Endometrium (tissue), 2 donors: ENCODE data around the gene OR7G3.
A peak's percentile ranks its signal among the peaks of the same experiment; 100 is the strongest.

ENCODE experiments used
- FAIRE-seq: peaks from 2 replicates; lab custom pipeline; 2012; peaks lifted over from hg19 to GRCh38; lab: Jason Lieb, UNC
- donor health status: control.
- donor health status: control.

OR7G3 gene

GRCh38 chr19:9126900-9127405, at the start of gene OR7G3:
TSS of gene OR7G3 (minus strand) at chr19:9126950. CDS start at chr19:9126950, 0 bp downstream.
- no peak for FAIRE-seq

- no peak for FAIRE-seq
These were observed 48.6 kb upstream of the OR7G3 start for GRCh38 chr19:9175326-9175725.

- no peak for FAIRE-seq
These were observed 44.7 kb upstream of the OR7G3 start for GRCh38 chr19:9171393-9171991.

- no peak for FAIRE-seq
These were observed 40.1 kb upstream of the OR7G3 start for GRCh38 chr19:9166846-9167245.

GRCh38 chr19:9165261-9165660, 38.5 kb upstream of the OR7G3 start:
- no peak for FAIRE-seq

GRCh38 chr19:9161427-9161826, 34.7 kb upstream of the OR7G3 start:
- no peak for FAIRE-seq

- no peak for FAIRE-seq
These were observed 33.1 kb upstream of the OR7G3 start for GRCh38 chr19:9159891-9160290.

- no peak for FAIRE-seq
These were observed 29.6 kb upstream of the OR7G3 start for GRCh38 chr19:9156304-9156703.

GRCh38 chr19:9155591-9155990, 28.8 kb upstream of the OR7G3 start:
- no peak for FAIRE-seq

- FAIRE-seq = no peak
These were observed 24.6 kb upstream of the OR7G3 start for GRCh38 chr19:9151367-9151766.

GRCh38 chr19:9150650-9151049, 23.9 kb upstream of the OR7G3 start:
- FAIRE-seq = no peak

- no peak for FAIRE-seq
These were observed 23.2 kb upstream of the OR7G3 start for GRCh38 chr19:9149997-9150396.

GRCh38 chr19:9148697-9149096, 21.9 kb upstream of the OR7G3 start:
- no peak for FAIRE-seq

- no peak for FAIRE-seq
These were observed 20.1 kb upstream of the OR7G3 start for GRCh38 chr19:9146882-9147281.

GRCh38 chr19:9144920-9145319, 18.2 kb upstream of the OR7G3 start:
- no peak for FAIRE-seq

GRCh38 chr19:9140159-9140874, 13.6 kb upstream of the OR7G3 start, which contains the start of gene ZNF317:
TSS of gene ZNF317 (plus strand) at chr19:9140397. CDS start at chr19:9156017, 15,620 bp downstream.
- peak; percentile 83 for FAIRE-seq

GRCh38 chr19:9139609-9140158, 12.9 kb upstream of the OR7G3 start:
- FAIRE-seq = peak; percentile 91

- no peak for FAIRE-seq
These were observed 5.7 kb upstream of the OR7G3 start for GRCh38 chr19:9132422-9132821.

GRCh38 chr19:9130965-9131364, 4.2 kb upstream of the OR7G3 start:
- no peak for FAIRE-seq

GRCh38 chr19:9128171-9128570, 1.4 kb upstream of the OR7G3 start:
- no peak for FAIRE-seq

GRCh38 chr19:9116547-9116946, 10.2 kb downstream of the OR7G3 start:
- no peak for FAIRE-seq

- FAIRE-seq = no peak
These were observed 11.4 kb downstream of the OR7G3 start, which contains the start of gene OR7G1 for GRCh38 chr19:9115307-9115813. TSS of gene OR7G1 (minus strand) at chr19:9115763. CDS start at chr19:9115763, 0 bp downstream.

- no peak for FAIRE-seq
These were observed 16.8 kb downstream of the OR7G3 start for GRCh38 chr19:9109959-9110358.
